IPS-NIHi7 (cell line): ENCODE measurements around the gene GABARAP.

Experiments used
- DNase-seq: peaks from one replicate; pipeline ENCODE4 v3.0.0; 2012; ENCODE audit warnings: mixed read lengths; ENCODE audit errors: extremely low spot score

GABARAP gene

GRCh38 chr17:7207120-7208001, 34.9 kb downstream of the GABARAP start:
- no peak for DNase-seq

DNA sequence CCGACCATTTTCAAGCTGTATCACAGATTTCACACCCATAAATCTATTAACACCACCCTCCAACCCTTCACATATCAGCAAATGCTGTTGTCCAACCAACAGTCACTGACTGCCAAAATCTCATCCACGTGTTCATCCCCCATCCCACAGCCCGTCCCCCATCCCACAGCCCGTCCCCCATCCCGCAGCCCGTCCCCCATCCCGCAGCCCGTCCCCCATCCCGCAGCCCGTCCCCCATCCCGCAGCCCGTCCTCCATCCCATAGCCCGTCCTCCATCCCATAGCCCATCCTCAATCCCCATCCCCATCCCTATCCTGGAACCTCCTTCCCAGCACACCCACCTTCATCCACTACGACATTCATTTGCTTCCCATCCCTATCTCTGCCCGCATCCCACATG, 36.7 kb downstream of the GABARAP start:
- no peak for DNase-seq

DNA sequence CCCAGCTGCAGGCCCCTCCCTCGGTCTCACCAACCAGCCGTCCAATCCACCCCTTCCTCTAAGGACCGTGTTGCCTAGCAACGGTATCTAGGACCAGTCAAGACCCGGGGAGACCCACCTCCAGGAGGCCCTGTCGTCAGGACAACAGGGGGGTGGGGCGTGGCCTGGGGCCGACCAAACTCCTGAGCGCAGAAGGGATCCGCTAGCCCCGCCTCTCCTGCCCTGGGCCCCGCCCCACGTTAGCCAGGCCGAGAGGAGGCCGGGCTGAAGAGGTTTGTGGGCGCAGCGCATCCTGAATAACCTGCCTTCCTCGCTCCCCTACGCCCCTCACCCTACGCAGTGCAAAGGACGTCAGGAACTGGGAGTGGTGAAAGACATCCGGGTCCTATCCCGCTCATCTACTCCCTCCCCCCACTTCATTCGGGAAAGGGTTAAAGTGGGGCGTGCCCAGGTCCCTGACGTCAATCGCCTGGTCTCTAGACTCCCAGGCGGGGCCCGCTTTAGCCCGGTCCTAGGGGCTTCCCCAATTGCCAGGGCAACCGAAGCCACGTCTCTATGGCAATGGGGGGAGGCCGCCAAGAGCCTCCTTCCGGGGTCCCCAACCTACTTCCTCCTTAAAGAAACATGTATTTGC, 37.3 kb downstream of the GABARAP start:
- DNase-seq: peak; percentile 98

DNA sequence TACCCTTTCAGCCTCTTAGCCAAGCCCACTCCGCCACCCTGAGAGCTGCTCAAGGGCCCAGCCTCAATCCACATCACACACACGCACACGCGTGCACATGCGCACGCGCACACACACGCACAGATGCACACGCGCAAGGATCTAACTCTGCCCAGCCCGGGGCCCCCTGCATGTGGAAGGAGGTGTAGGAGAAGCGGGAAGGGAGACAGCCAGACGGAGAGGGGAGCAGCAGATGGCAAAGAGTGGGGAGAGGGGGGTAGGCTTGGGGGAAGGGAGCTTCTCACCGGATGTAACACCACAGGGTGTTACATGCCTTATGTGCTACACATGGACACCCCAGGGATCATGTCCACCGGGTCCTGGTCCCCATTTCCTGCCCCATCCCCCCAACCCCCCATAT, 37.9 kb downstream of the GABARAP start:
- no peak for DNase-seq

DNA sequence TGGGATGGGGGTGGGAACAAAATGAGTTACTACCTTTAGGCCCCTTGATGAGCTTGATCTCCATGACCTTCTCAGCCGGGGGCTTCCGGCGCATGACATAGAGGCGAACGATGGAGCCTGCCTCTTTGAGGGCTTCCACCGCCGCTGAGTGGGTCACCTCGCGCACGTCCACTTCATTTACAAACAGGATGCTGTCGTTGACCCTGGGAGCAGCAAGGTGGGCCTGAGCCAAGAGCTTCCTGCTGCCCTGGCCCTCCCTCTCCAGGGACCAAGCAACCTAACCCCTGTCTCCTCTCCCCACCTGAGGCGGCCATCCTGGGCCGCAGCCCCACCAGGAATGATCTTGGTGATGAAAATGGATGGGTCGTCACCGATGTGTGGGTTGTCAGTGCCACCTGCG, 38.9 kb downstream of the GABARAP start:
- DNase-seq: no peak

DNA sequence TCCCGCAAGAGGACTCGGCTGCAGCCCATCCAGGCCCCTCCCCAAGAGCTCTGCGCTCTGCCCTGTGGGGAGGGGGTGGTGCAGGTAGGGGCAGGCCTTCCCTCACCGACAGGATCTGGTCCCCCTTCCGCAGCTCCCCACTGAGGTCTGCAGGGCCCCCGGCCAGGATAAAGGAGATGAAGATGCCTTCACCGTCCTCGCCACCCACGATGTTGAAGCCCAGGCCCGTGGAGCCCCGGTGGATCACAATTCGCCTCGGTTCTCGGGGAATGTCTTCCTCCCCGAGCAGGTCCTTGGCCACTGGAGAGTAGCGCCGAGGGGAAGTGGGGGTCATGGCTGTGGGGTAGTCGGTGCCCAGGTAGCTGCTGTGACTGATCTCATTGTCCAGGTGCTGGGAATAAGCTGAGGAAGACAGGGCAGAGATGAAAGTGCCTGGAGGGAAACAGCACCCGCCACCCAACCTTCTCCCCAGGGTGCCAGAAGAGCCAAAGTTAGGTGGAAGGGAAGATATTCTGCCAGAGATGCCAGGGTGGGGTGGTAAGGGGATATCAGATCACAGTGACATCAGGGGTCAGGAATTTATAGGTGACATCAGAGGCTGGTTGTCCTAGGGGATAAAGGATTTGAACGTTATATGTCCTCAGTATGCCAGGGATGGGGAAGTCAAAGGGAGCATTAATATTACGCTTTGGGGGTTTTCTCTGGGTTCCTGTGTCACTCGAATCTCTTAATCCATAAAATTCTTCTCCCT, 45.4 kb downstream of the GABARAP start:
- DNase-seq: no peak

DNA sequence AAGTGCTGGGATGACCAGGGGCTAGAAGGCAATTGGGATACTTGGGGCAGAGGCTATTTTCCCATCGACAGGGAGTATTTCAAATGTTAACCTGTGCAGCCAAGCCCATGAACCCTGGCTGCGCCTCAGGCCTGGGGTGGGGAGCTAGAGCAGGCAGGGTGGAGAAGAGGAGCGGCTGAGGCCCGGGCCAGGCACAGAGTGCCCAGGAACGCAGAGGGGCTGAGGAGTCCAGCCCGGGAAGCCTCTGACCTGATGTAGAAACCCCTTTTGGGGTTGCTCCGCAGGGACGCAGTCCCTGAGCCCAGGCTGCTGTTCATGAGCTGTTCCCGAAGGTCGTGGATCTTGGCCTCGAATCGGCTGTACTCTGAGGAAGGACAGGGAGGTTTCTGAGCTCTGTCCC, 46.3 kb downstream of the GABARAP start:
- no peak for DNase-seq

- DNase-seq: no peak
Measured at GRCh38 chr17:7192271-7192937, 49.8 kb downstream of the GABARAP start.

GRCh38 chr17:7191571-7192270, 50.5 kb downstream of the GABARAP start:
- DNase-seq: peak; percentile 82

- no peak for DNase-seq
Measured at GRCh38 chr17:7191069-7191468, 51.2 kb downstream of the GABARAP start.

GRCh38 chr17:7190276-7190917, 51.9 kb downstream of the GABARAP start:
- DNase-seq: no peak
